Non-pigmented ciliary epithelial cell (primary cell): ENCODE data around the gene RSPH1.

Experiments
- DNase-seq: peaks from one replicate; pipeline ENCODE4 v3.0.0-alpha.2; 2010; ENCODE audit warnings: low read depth

Gene RSPH1

DNA sequence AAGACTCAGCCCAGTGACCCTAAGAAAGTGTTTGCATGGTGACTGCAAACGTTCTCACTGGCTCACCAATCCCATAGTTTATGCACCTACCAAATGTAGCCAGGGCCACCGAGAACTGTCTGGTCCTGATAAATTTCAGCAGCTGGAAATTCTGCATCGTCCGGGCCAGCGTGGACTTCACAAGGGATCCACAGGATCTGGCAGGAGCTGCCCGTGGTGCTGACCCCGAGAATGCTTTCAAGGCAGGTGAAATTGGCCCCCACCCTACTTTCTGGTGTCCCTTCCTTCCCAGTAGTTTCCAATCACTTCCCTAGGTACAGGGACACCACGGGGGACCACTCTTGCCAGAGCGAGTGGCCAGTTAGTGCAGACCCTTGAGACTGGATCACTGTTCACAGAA lies 66.2 kb downstream of the RSPH1 start:
- no peak for DNase-seq

DNA sequence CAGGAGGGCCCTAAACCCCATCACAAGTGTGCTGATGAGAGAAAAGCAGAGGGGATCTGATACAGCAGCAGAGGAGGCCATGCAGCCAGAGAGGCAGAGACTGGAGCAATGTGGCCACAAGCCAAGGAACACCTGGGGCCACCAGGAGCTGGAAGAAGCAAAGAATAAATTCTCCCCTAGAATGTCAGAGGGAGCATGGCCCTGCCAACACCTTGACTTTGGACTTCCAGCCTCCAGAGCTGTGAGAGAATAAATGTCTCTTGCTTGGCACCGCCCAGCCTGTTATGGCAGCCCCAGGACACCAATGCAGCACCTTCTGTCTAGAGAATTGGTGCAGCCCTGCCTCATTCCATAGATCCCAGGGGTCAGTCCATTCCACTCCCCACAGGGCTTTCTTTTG lies 67.0 kb downstream of the RSPH1 start:
- DNase-seq: no peak

DNA sequence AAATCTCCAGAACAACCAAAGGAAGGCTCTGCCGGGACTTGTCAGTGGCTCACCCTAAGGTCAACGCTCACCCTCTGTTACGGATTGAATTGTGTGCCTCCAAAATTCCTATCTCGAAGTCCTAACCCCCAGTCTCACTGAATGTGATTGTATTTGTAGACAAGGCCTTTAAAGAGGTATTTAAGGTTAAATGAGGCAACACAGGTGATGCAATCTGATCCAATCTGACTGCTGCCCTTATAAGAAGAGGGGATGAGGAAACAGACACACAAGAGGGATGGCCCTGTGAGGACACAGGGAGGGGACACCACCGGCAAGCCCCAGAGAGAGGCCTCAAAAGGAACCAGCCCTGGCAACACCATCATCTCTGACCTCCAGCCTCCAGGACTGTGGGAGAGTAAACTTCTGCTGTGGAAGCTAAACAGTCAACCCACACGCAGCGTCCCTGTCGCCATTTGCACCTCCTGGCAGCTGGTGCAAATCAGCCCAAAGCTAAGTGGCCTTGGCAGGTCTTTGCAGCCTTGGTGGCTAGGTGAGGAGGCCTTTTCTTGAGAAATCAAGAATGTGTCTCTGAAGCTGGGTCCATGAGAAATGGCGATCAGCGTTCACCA lies 68.1 kb downstream of the RSPH1 start:
- no peak for DNase-seq

DNA sequence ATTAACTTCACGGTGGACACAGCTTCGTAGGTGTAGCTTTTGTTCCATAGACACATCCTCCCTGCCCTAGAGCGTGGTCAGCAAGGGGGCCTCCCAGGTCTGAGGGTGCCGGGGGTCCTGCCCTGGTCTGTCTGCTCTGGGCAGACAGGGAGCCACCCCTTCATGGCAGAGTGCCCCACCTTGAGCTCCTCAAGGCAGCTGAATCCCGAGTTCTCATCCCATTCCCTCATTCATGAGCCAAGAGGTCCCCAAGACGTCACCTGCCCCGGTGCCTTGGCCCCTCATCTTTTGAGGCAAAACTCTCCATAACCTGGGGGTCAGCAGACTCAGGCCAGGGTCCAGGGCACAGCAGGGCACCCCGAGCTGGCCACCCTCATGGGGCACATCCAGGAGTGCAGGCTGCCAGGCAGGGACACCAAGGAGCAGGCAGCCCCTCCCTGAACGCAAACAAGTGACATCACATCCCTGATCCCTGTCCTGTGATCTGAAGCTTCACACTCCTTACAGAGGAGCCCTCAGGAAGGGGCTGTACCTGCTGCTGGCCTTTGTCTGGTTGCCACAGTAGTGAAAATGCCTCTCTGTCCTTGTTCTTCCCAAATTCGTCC lies 69.0 kb downstream of the RSPH1 start:
- DNase-seq: no peak

DNA sequence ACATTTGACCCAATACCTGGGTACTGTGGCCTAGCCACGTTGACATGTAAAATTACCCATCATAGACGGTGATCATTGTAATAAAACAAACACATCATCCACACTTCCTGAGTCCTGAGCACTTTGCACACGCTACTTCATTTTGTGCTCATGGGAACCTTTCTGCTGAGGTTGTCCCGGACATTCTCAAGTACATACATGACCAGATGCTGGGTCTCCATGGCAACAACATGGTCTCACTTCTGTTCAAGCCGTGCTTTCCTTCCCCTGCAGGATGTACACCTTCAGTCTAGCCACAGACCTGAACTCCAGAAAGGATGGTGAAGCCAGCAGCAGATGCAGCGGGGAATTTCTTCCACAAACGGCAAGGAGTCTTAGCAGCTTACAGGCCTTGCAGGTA lies 69.6 kb downstream of the RSPH1 start:
- DNase-seq: no peak

DNA sequence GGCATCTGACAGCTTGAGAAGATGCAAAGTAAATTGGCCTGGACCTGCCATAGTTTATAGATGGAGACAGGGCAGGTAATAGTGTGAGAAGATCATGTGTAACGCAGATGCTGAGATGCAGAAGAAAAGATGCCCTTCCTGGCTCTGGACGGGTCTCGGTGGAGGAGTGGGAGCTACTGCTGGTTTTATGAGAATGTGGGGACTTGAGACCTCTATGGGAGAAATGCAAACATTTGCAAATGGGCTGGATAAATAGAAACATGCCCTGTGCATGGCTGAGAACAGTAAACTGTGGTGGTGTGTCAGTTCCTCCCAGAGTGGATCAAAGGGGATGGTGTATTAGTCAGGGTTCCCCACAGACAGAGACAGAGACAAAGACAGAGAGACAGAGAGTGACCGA lies 70.4 kb downstream of the RSPH1 start:
- no peak for DNase-seq

DNA sequence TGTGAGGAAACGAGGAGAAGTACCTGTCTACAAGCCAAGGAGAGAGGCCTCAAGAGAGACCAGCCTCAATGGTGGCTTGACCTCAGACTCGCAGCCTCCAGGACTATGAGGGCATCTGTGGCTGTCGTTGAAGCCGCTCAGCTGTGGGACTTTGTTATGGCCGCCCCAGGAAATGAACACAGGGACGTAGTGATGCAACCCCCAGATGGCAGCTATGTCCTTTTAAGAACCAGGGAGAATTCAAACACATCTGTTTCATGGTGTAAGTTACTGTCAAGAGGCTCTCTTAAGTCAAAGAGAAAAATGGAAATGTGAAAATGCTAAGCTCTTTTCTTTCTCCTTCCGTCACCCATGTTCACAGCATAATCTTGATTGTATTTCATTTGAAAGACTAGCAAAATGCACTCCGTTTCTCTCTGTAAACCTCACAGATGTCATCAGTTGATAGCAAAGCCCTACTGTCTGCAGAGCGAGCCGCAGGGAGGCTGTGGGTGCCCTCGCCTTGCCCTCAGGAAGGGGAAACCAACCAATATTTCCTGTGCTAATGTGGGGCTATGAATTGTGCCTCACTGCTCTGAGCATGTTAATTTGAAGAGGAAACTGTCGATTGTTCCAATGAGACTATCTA lies 71.0 kb downstream of the RSPH1 start:
- no peak for DNase-seq

DNA sequence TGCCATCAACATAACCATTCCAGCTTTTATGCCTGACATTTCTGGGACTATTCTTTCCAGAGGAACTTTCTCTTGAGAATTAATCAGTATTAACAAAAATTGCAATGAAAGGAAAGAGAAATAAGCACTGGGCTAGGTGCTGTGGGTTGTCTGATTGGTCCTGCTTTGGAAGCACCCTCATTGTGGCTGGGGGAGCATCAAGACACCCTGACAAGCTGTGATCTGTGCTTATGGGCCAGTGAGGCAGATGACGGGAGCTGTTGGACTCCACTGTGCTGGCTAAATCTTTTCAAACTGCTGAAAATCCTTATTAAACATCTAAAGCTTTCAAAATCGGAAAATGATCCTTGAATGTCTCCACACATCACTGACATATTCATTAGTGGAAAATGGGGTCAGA lies 72.3 kb downstream of the RSPH1 start:
- DNase-seq: no peak

DNA sequence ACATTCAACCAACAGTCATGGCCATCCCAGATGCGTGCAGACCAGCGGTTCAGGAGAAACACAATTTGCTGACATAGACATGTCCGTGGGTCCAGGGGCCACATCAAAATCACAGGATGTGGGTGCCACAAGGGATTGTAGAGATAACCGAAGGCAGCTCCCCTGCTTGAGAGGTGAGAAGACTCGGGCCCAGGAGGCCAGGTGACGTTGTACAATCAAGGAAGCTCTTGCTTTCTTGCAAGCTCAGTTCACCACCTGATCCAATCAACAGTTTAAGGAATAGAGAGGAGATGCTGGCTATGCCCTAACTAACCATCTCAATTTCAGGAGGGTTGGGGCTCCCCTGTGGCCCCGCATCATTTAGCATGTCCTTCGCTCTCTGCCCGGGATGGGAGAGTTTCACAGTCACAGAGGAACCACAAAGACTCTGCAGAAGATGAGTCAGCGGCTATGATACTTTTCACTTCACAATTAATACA lies 72.8 kb downstream of the RSPH1 start:
- DNase-seq: no peak
